Osteoblast (primary cell): ENCODE measurements around the gene CDKN2A. TPM values are rescaled to one million over a fixed set of nuclear protein-coding genes. Genes with fewer than 3 reads are reported as not detected.

Experiments
- DNase-seq: peaks from one replicate; pipeline ENCODE4 v3.0.0; 2011; ENCODE audit warnings: low spot score, mixed read lengths; ENCODE audit not compliant: insufficient read length; ENCODE audit errors: missing footprints
- H2AFZ ChIP-seq: 2 replicates; pipeline ENCODE4 v1.6.0; 2011; ENCODE audit warnings: mild to moderate bottlenecking, low read length
- H3K27ac ChIP-seq: 2 replicates; pipeline ENCODE4 v1.5.1; 2011; ENCODE audit warnings: mild to moderate bottlenecking, low read depth, low read length, moderate library complexity
- H3K27me3 ChIP-seq: 2 replicates; pipeline ENCODE4 v1.6.0; 2012; ENCODE audit warnings: mild to moderate bottlenecking, control low read depth, inconsistent platforms, low read length, moderate library complexity; ENCODE audit not compliant: insufficient read depth
- H3K36me3 ChIP-seq: 2 replicates; pipeline ENCODE4 v1.5.1; 2011; ENCODE audit warnings: mild to moderate bottlenecking, low read length, control low read depth, moderate library complexity; ENCODE audit not compliant: insufficient read depth
- H3K4me1 ChIP-seq: 2 replicates; pipeline ENCODE4 v1.5.1; 2011; ENCODE audit warnings: mild to moderate bottlenecking, low read length, control low read depth, moderate library complexity; ENCODE audit not compliant: insufficient read depth
- H3K4me2 ChIP-seq: 2 replicates; pipeline ENCODE4 v1.6.0; 2011; ENCODE audit warnings: mild to moderate bottlenecking, low read length; ENCODE audit not compliant: insufficient read depth
- H3K4me3 ChIP-seq: fragments of 200-600 bp; sonication (generic); 3 replicates; pipeline ENCODE4 v1.5.1; 2012; ENCODE audit warnings: mild to moderate bottlenecking, low read length, inconsistent platforms; ENCODE audit not compliant: insufficient read depth
- H3K79me2 ChIP-seq: 2 replicates; pipeline ENCODE4 v1.6.0; 2012; ENCODE audit warnings: mild to moderate bottlenecking, low read length, control low read depth, inconsistent platforms; ENCODE audit not compliant: insufficient read depth
- H3K9me3 ChIP-seq: 2 replicates; pipeline ENCODE4 v1.5.1; 2011; ENCODE audit warnings: low read depth, low read length, control low read depth
- H4K20me1 ChIP-seq: 2 replicates; pipeline ENCODE4 v1.6.0; 2012; ENCODE audit warnings: mild to moderate bottlenecking, low read length, control low read depth; ENCODE audit not compliant: insufficient read depth
- total RNA-seq: library from RNA; depleted of rRNA; stranded (reverse); fragments of >200 nt; gene quantifications from 2 replicates; pipeline ENCODE4 v1.2.3, GENCODE V29; 2012
- TF ChIP-seq, protein P1 (sequence below): IDR thresholded peaks from 2 replicates; pipeline ENCODE4 v1.5.1; 2011; ENCODE audit warnings: mild to moderate bottlenecking, low read depth, low read length, moderate library complexity; ENCODE audit errors: extremely low read depth

The CDKN2A gene
- total RNA-seq, 1 donor, result 37.6 TPM

DNA sequence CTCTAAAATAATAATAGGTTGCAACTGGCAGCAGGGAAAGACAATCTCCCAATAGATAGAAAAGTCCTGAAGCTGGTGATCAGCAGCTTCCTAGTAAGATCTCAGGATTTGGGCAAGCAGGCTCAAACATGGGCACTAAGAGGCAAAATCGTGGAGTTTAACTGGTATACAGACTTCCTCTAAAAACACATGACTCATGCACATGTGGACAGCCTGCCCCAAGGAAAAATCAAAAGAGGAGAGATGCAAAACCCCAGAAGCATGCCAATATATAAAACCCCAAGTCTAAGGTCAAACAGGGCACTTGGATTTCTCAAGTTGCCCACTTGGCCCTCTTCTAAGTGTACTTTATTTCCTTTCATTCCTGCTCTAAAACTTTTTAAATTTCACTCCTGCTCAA lies 62.8 kb downstream of the CDKN2A start:
- Histone ChIP-seq H3K4me3 (no peak overlapping the region), H3K4me1 (peaks cover 19% of the 10 kb centered on the region), H3K36me3 (no peaks in the 10 kb centered on the region), H3K79me2 (no peaks in the 10 kb centered on the region), H3K4me2 (peak overlapping the region; percentile 17), H3K27me3 (no peaks in the 10 kb centered on the region), H2AFZ (no peak overlapping the region), H4K20me1 (no peaks in the 10 kb centered on the region), H3K9me3 (no peaks in the 10 kb centered on the region), H3K27ac (no peak overlapping the region)
- TF ChIP-seq, protein P1, sequence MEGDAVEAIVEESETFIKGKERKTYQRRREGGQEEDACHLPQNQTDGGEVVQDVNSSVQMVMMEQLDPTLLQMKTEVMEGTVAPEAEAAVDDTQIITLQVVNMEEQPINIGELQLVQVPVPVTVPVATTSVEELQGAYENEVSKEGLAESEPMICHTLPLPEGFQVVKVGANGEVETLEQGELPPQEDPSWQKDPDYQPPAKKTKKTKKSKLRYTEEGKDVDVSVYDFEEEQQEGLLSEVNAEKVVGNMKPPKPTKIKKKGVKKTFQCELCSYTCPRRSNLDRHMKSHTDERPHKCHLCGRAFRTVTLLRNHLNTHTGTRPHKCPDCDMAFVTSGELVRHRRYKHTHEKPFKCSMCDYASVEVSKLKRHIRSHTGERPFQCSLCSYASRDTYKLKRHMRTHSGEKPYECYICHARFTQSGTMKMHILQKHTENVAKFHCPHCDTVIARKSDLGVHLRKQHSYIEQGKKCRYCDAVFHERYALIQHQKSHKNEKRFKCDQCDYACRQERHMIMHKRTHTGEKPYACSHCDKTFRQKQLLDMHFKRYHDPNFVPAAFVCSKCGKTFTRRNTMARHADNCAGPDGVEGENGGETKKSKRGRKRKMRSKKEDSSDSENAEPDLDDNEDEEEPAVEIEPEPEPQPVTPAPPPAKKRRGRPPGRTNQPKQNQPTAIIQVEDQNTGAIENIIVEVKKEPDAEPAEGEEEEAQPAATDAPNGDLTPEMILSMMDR, result no peak
- DNase-seq, result peak; percentile 71

DNA sequence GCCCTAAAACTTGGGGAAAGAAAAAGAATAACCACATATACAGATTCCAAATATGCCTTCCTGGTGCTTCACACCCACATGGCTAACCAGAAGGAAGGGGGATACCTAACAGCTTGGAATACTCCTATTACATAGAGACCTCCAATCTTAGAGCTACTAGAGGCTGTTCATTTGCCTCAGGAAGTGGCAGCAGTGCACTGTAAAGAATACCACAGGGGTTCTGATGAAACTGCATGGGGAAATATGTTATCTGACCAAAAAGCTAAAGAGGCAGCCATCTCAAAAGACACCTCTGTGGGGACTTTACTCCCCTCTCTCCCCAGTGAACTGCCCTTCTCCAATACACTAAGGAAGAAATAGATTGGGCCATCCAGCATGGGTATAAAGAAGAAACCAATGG lies 66.4 kb downstream of the CDKN2A start:
- Histone ChIP-seq H3K27me3 (no peaks in the 10 kb centered on the region), H3K27ac (no peak overlapping the region), H3K9me3 (no peaks in the 10 kb centered on the region), H3K4me2 (no peak overlapping the region), H3K36me3 (no peaks in the 10 kb centered on the region), H4K20me1 (no peaks in the 10 kb centered on the region), H3K79me2 (no peaks in the 10 kb centered on the region), H2AFZ (no peak overlapping the region), H3K4me3 (no peak overlapping the region), H3K4me1 (peaks cover 7% of the 10 kb centered on the region)
- no peak for DNase-seq
- TF ChIP-seq, protein P1, result no peak

DNA sequence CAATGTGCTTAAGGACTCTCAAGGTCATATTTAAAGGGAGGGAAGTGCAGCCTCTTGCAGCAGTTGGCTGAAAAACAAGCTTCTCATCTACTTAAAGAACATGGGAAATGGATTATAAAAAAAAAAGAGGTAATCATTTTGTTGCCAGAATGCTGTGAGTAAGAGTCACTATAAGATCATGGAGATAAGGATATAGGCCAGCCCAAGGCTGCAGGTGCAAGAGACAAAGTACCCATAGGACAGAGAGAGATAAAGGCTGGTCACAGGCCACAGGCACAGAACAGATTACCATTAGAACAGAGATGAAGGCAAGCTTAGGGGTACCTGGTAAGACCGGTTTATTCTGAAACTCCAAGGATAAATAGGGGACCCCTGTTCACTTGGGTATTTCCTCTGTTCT lies 70.5 kb downstream of the CDKN2A start:
- Histone ChIP-seq H3K79me2 (no peaks in the 10 kb centered on the region), H4K20me1 (no peaks in the 10 kb centered on the region), H3K27me3 (no peaks in the 10 kb centered on the region), H3K27ac (no peak overlapping the region), H3K4me3 (no peak overlapping the region), H3K4me2 (no peak overlapping the region), H3K36me3 (no peaks in the 10 kb centered on the region), H3K9me3 (no peaks in the 10 kb centered on the region), H3K4me1 (peaks cover 8% of the 10 kb centered on the region), H2AFZ (no peak overlapping the region)
- DNase-seq, result no peak
- TF ChIP-seq, protein P1, result no peak

DNA sequence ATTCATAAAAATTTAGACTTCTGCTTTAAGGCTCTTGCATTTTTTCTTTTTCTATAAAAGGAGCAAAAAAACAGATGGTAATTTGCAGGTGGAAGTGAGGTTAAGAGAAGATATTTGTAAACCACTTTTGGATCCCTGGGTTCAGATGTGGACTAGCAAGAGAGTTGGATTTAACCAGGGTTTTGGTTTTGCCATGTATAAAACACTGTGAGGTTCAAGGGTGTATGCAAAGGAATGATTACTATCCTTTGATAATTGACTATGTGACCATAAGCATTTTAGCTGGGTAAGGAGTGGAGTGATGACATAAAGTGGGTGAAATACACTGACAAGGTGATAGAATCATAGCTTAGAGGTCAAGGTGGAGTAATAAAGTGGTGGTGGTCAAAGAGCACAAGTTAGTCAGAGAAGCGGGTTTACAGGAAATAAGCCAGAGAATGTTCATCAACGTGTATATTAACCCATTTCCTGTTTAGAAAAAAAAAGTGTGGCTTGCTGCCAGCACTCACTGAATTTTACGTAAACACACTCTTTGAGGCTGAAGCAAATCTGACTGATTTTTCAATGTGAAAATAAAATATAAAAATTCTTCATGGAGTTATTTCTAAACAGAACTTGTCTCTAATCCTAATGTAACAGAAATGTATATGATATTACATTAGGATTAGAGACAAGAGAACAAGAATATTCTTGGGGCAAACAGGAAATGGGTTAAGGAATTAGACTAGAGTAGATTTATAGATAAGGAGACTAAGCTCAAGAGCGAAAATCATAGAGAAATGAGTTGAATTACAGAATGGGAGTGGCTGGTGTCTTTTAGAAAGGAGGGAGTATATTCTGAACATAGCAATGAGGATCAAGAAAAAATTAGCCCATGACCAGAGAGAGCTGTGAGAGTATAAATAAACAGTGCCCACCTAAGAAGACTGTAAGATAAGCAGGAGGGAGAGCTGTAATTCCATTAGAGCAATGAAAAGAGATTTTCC lies 74.5 kb downstream of the CDKN2A start:
- H3K27me3 ChIP-seq, result no peaks in the 10 kb centered on the region
- H3K4me1 ChIP-seq, result peaks cover 8% of the 10 kb centered on the region
- TF ChIP-seq, protein P1, result no peak
- H3K4me2 ChIP-seq, result peak overlapping the region; percentile 27
- H3K9me3 ChIP-seq, result no peaks in the 10 kb centered on the region
- no peaks in the 10 kb centered on the region for H4K20me1 ChIP-seq
- no peaks in the 10 kb centered on the region for H3K36me3 ChIP-seq
- DNase-seq, result no peak
- no peak overlapping the region for H3K4me3 ChIP-seq
- H3K79me2 ChIP-seq, result no peaks in the 10 kb centered on the region
- H3K27ac ChIP-seq, result no peak overlapping the region
- peak overlapping the region; percentile 4 for H2AFZ ChIP-seq
